ENCODE measurements around the gene AFF1. TPM values are rescaled to one million over a fixed set of nuclear protein-coding genes. Genes with fewer than 3 reads are reported as not detected.

The AFF1 gene
- total RNA-seq, 1 experiment from 2014 or later: 93.4 TPM

- DNase-seq (ENCODE audit: low spot score): no peak
- no peak for ATAC-seq
- no peak for TF ChIP-seq ZNF281 (CRISPR knock-in tag; IDR thresholded peaks at IDR 0.05)
- no peak for TF ChIP-seq JUN (CRISPR knock-in tag; IDR thresholded peaks at IDR 0.05)
- TF ChIP-seq TEAD4 (CRISPR knock-in tag; IDR thresholded peaks at IDR 0.05): no peak
- TF ChIP-seq GTF2I (CRISPR knock-in tag; conservative IDR thresholded peaks at IDR 0.05): no peak
- no peak for TF ChIP-seq ESRRA (CRISPR knock-in tag; IDR thresholded peaks at IDR 0.05; ENCODE audit: borderline replicate concordance)
- no peak for TF ChIP-seq ZBTB21 (CRISPR knock-in tag; IDR thresholded peaks at IDR 0.05; ENCODE audit: borderline replicate concordance)
- ChIA-PET CTCF (interaction anchor here (0.6 to 1.2 kb wide), 3 partner anchors 15 to 299 kb away, joined by 3 read pairs; no protein-coding TSS in a partner anchor), POLR2A (no interaction called here)
- Mint-ChIP-seq H3K9me3 (no peaks in the 10 kb centered on the region), H3K4me3 (no peak overlapping the region), H3K27me3 (ENCODE audit: low read depth) (no peaks in the 10 kb centered on the region), H3K36me3 (peaks cover 2% of the 10 kb centered on the region; the same call in 1 of the 2 replicates), H3K4me1 (peaks cover 5% of the 10 kb centered on the region), H3K27ac (no peak overlapping the region)
These were observed 231.1 kb downstream of the AFF1 start for GRCh38 chr4:87165892-87166291.

GRCh38 chr4:87166296-87166854 is 231.6 kb downstream of the AFF1 start:
- no peak overlapping the region for H3K27ac Mint-ChIP-seq
- no peak overlapping the region for H3K4me3 Mint-ChIP-seq
- H3K4me1 Mint-ChIP-seq: peaks cover 5% of the 10 kb centered on the region
- CTCF ChIA-PET: interaction anchor here (0.6 to 1.2 kb wide), 2 partner anchors 15 to 299 kb away, joined by 3 read pairs; no protein-coding TSS in a partner anchor
- POLR2A ChIA-PET: no interaction called here
- TF ChIP-seq ATF2 (CRISPR knock-in tag; IDR thresholded peaks at IDR 0.05; ENCODE audit: borderline replicate concordance, low read depth): no peak
- peaks cover 2% of the 10 kb centered on the region; the same call in 1 of the 2 replicates for H3K36me3 Mint-ChIP-seq
- ATAC-seq (no peak), DNase-seq (ENCODE audit: low spot score) (no peak)
- no peaks in the 10 kb centered on the region for H3K9me3 Mint-ChIP-seq
- H3K27me3 Mint-ChIP-seq (ENCODE audit: low read depth): no peaks in the 10 kb centered on the region

- Mint-ChIP-seq H3K27ac (no peak overlapping the region), H3K27me3 (ENCODE audit: low read depth) (no peaks in the 10 kb centered on the region), H3K9me3 (no peaks in the 10 kb centered on the region), H3K4me1 (no peaks in the 10 kb centered on the region), H3K4me3 (no peak overlapping the region), H3K36me3 (peaks cover 2% of the 10 kb centered on the region; the same call in 1 of the 2 replicates)
- ChIA-PET POLR2A (no interaction called here), CTCF (interaction anchor here (1.1 kb wide), 1 partner anchor 58 kb away, joined by 3 read pairs; no protein-coding TSS in a partner anchor)
- TF ChIP-seq NR3C1 (CRISPR knock-in tag; conservative IDR thresholded peaks at IDR 0.05; ENCODE audit: low read depth): no peak
- TF ChIP-seq ZNF416 (CRISPR knock-in tag; IDR thresholded peaks at IDR 0.05): no peak
- no peak for TF ChIP-seq MLX (CRISPR knock-in tag; IDR thresholded peaks at IDR 0.05)
- TF ChIP-seq ZNF396 (CRISPR knock-in tag; IDR thresholded peaks at IDR 0.05; ENCODE audit: borderline replicate concordance): no peak
- no peak for TF ChIP-seq ESRRA (CRISPR knock-in tag; IDR thresholded peaks at IDR 0.05; ENCODE audit: borderline replicate concordance)
- TF ChIP-seq STAT6 (CRISPR knock-in tag; conservative IDR thresholded peaks at IDR 0.05; ENCODE audit: low read depth): no peak
- no peak for TF ChIP-seq ZNF263 (CRISPR knock-in tag; IDR thresholded peaks at IDR 0.05; ENCODE audit: low read depth)
- TF ChIP-seq IRF2 (CRISPR knock-in tag; IDR thresholded peaks at IDR 0.05; ENCODE audit: borderline replicate concordance, low read depth): no peak
- DNase-seq (ENCODE audit: low spot score) (no peak), ATAC-seq (no peak)
These were observed 237.1 kb downstream of the AFF1 start for GRCh38 chr4:87171944-87172343.

All from WTC11 (cell line).